GM12872 (cell line): ENCODE data around the gene RANBP3.

ENCODE experiments used
- CTCF ChIP-seq: IDR thresholded peaks from 3 replicates; pipeline ENCODE4 v1.5.1; 2011; ENCODE audit warnings: low read depth, mild to moderate bottlenecking, low read length, moderate library complexity; ENCODE audit not compliant: insufficient read depth

The RANBP3 gene

GRCh38 chr19:5880196-5880595, 97.7 kb downstream of the RANBP3 start:
- TF ChIP-seq CTCF = no peak

GRCh38 chr19:5877882-5878281, 100.1 kb downstream of the RANBP3 start:
- TF ChIP-seq CTCF = no peak

- no peak for TF ChIP-seq CTCF
Observed at GRCh38 chr19:5877427-5877826, 100.5 kb downstream of the RANBP3 start.

GRCh38 chr19:5873617-5874199, 104.2 kb downstream of the RANBP3 start:
- no peak for TF ChIP-seq CTCF

GRCh38 chr19:5870986-5871394, 107.0 kb downstream of the RANBP3 start:
- TF ChIP-seq CTCF = no peak

GRCh38 chr19:5867201-5868136, 110.5 kb downstream of the RANBP3 start:
- TF ChIP-seq CTCF = no peak
